ENCODE results near the gene BTG1. TPM values are rescaled to one million over a fixed set of nuclear protein-coding genes. Genes with fewer than 3 reads are reported as not detected.

BTG1 gene
- total RNA-seq, 1 experiment from 2014 or later, result 26.7 TPM

DNA sequence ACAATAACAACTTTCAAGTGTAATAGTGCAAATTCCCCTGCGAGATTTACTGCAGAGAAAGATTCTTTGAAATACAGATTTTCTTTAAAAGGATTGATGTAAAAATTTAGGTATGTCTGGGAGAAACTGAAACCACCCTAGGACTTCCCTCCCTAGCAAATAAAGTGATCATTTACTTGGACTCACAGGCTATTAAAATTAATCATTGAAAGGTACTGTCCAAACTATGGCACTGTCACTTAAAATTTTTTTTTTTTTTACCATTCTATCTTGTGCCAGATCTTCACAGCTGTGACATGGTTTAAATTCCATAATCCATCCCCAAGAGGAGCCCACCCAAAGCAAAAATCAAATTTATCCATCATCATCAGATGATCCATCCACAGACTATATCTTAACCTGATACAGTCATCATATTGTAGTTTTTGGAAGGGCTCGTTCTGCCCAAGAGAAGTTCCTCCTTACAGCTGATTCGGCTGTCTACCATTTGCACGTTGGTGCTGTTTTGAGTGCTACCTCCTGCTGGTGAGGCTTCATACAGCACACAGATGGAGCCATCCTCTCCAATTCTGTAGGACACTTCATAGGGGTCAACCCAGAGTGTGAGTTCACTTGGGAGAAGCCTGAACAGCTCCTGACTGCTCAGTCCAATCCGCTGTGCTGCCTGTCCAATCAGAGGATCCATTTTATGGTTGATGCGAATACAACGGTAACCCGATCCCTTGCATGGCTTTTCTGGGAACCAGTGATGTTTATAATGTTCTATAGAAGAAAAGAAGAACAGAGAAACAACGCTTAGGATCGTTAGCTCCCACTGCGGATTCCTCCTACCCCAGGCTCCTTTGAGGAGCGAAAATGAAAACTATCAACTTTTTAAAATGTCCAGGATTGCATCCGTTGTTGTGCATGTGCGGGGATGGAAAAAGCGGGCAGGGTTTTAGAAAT, 1.7 kb downstream of the BTG1 start:
- ChIA-PET CTCF (interaction anchor here (0.9 to 3.7 kb wide), 7 partner anchors 10 to 762 kb away, joined by 3 to 50 read pairs (median 5); no protein-coding TSS in a partner anchor), POLR2A (interaction anchor here (0.8 to 3.5 kb wide), 8 partner anchors 9 to 762 kb away, joined by 3 to 67 read pairs (median 4); no protein-coding TSS in a partner anchor)
- Mint-ChIP-seq H3K27ac (peak overlapping the region; percentile 88), H3K4me1 (peaks cover 71% of the 10 kb centered on the region), H3K4me3 (peak overlapping the region; percentile 99), H3K9me3 (no peaks in the 10 kb centered on the region), H3K36me3 (peaks cover 31% of the 10 kb centered on the region), H3K27me3 (ENCODE audit: low read depth) (no peaks in the 10 kb centered on the region)
- TF ChIP-seq GTF2I (CRISPR knock-in tag; conservative IDR thresholded peaks at IDR 0.05), result no peak
- TF ChIP-seq FOXK1 (CRISPR knock-in tag; IDR thresholded peaks at IDR 0.05), result peak; percentile 49; the same call in 1 of the 2 replicates
- peak; percentile 26 for ATAC-seq
- peak; percentile 62 for DNase-seq (ENCODE audit: low spot score)

DNA sequence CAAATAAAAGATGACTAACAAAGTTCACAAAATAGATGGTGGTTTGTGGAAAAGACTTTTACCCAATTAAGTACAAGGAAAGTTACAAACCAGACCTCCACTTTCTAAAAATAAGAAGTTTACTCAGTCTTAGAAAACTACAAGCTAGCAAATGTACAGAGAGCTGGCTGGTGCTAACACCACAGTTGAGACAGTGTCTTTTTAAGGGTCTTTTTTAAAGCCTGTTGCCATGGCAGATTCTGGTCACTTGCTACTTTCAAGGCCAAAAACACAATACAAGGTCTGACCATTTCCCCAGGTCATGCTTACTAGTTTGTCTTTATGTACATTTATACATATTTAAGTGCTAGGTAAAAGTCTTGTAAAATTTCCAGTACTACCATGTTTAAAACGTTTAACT, 2.4 kb downstream of the BTG1 start:
- Mint-ChIP-seq H3K4me1 (peaks cover 72% of the 10 kb centered on the region), H3K9me3 (no peaks in the 10 kb centered on the region), H3K27ac (no peak overlapping the region), H3K27me3 (ENCODE audit: low read depth) (no peaks in the 10 kb centered on the region), H3K36me3 (peaks cover 31% of the 10 kb centered on the region), H3K4me3 (peak overlapping the region; percentile 99)
- ChIA-PET CTCF (interaction anchor here (1.2 to 3.7 kb wide), 4 partner anchors 10 to 761 kb away, joined by 5 to 50 read pairs (median 6); no protein-coding TSS in a partner anchor), POLR2A (interaction anchor here (1.2 to 3.5 kb wide), 2 partner anchors 9 to 31 kb away, joined by 4 to 67 read pairs; no protein-coding TSS in a partner anchor)
- TF ChIP-seq FOXJ3 (CRISPR knock-in tag; IDR thresholded peaks at IDR 0.05; ENCODE audit: borderline replicate concordance) (no peak), NFATC4 (CRISPR knock-in tag; IDR thresholded peaks at IDR 0.05) (no peak), TEAD1 (CRISPR knock-in tag; IDR thresholded peaks at IDR 0.05) (no peak), ZNF121 (CRISPR knock-in tag; IDR thresholded peaks at IDR 0.05) (no peak), CREM (CRISPR knock-in tag; IDR thresholded peaks at IDR 0.05) (no peak), CREB1 (CRISPR knock-in tag; IDR thresholded peaks at IDR 0.05) (no peak), ZNF416 (CRISPR knock-in tag; IDR thresholded peaks at IDR 0.05) (no peak)
- TF ChIP-seq, protein P1, sequence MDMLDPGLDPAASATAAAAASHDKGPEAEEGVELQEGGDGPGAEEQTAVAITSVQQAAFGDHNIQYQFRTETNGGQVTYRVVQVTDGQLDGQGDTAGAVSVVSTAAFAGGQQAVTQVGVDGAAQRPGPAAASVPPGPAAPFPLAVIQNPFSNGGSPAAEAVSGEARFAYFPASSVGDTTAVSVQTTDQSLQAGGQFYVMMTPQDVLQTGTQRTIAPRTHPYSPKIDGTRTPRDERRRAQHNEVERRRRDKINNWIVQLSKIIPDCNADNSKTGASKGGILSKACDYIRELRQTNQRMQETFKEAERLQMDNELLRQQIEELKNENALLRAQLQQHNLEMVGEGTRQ (CRISPR knock-in tag; IDR thresholded peaks at IDR 0.05), result no peak
- TF ChIP-seq, protein P2, sequence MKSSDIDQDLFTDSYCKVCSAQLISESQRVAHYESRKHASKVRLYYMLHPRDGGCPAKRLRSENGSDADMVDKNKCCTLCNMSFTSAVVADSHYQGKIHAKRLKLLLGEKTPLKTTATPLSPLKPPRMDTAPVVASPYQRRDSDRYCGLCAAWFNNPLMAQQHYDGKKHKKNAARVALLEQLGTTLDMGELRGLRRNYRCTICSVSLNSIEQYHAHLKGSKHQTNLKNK (CRISPR knock-in tag; IDR thresholded peaks at IDR 0.05), result no peak
- TF ChIP-seq, protein P3, sequence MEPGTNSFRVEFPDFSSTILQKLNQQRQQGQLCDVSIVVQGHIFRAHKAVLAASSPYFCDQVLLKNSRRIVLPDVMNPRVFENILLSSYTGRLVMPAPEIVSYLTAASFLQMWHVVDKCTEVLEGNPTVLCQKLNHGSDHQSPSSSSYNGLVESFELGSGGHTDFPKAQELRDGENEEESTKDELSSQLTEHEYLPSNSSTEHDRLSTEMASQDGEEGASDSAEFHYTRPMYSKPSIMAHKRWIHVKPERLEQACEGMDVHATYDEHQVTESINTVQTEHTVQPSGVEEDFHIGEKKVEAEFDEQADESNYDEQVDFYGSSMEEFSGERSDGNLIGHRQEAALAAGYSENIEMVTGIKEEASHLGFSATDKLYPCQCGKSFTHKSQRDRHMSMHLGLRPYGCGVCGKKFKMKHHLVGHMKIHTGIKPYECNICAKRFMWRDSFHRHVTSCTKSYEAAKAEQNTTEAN (CRISPR knock-in tag; IDR thresholded peaks at IDR 0.05), result no peak
- TF ChIP-seq, protein P4, sequence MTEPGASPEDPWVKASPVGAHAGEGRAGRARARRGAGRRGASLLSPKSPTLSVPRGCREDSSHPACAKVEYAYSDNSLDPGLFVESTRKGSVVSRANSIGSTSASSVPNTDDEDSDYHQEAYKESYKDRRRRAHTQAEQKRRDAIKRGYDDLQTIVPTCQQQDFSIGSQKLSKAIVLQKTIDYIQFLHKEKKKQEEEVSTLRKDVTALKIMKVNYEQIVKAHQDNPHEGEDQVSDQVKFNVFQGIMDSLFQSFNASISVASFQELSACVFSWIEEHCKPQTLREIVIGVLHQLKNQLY (CRISPR knock-in tag; IDR thresholded peaks at IDR 0.05), result no peak
- TF ChIP-seq, protein P5, sequence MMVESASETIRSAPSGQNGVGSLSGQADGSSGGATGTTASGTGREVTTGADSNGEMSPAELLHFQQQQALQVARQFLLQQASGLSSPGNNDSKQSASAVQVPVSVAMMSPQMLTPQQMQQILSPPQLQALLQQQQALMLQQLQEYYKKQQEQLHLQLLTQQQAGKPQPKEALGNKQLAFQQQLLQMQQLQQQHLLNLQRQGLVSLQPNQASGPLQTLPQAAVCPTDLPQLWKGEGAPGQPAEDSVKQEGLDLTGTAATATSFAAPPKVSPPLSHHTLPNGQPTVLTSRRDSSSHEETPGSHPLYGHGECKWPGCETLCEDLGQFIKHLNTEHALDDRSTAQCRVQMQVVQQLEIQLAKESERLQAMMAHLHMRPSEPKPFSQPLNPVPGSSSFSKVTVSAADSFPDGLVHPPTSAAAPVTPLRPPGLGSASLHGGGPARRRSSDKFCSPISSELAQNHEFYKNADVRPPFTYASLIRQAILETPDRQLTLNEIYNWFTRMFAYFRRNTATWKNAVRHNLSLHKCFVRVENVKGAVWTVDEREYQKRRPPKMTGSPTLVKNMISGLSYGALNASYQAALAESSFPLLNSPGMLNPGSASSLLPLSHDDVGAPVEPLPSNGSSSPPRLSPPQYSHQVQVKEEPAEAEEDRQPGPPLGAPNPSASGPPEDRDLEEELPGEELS (CRISPR knock-in tag; IDR thresholded peaks at IDR 0.05), result no peak
- TF ChIP-seq, protein P6, sequence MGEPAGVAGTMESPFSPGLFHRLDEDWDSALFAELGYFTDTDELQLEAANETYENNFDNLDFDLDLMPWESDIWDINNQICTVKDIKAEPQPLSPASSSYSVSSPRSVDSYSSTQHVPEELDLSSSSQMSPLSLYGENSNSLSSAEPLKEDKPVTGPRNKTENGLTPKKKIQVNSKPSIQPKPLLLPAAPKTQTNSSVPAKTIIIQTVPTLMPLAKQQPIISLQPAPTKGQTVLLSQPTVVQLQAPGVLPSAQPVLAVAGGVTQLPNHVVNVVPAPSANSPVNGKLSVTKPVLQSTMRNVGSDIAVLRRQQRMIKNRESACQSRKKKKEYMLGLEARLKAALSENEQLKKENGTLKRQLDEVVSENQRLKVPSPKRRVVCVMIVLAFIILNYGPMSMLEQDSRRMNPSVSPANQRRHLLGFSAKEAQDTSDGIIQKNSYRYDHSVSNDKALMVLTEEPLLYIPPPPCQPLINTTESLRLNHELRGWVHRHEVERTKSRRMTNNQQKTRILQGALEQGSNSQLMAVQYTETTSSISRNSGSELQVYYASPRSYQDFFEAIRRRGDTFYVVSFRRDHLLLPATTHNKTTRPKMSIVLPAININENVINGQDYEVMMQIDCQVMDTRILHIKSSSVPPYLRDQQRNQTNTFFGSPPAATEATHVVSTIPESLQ (CRISPR knock-in tag; IDR thresholded peaks at IDR 0.05), result no peak
- ATAC-seq (no peak), DNase-seq (ENCODE audit: low spot score) (no peak)
